Nephron progenitor cell (in vitro differentiated cells): ENCODE data around the gene ZDHHC1.

Experiments used
- DNase-seq: peaks from one replicate; pipeline ENCODE4 v3.0.0; 2021
- H3K27ac Mint-ChIP-seq: 2 replicates; pipeline ENCODE4 v1.8.0; 2021; ENCODE audit warnings: mild to moderate bottlenecking, moderate library complexity, mixed read lengths
- H3K27me3 Mint-ChIP-seq: 2 replicates; pipeline ENCODE4 v1.8.0; 2021; ENCODE audit warnings: mild to moderate bottlenecking, low read depth, mixed read lengths; ENCODE audit not compliant: poor library complexity
- H3K36me3 Mint-ChIP-seq: 2 replicates; pipeline ENCODE4 v1.8.0; 2021; ENCODE audit warnings: low read depth, mixed read lengths
- H3K4me1 Mint-ChIP-seq: 2 replicates; pipeline ENCODE4 v1.8.0; 2021; ENCODE audit warnings: mixed read lengths
- H3K4me3 Mint-ChIP-seq: 2 replicates; pipeline ENCODE4 v1.8.0; 2021; ENCODE audit warnings: mild to moderate bottlenecking, moderate library complexity, mixed read lengths
- H3K9me3 Mint-ChIP-seq: 2 replicates; pipeline ENCODE4 v1.8.0; 2021; ENCODE audit warnings: mild to moderate bottlenecking, moderate library complexity, mixed read lengths
- TF ChIP-seq, protein P1 (sequence below): fragments of 200-600 bp; sonication (generic); IDR thresholded peaks from 2 replicates; pipeline ENCODE4 v1.5.0; 2021; ENCODE audit warnings: antibody characterized with exemption

Gene ZDHHC1

DNA sequence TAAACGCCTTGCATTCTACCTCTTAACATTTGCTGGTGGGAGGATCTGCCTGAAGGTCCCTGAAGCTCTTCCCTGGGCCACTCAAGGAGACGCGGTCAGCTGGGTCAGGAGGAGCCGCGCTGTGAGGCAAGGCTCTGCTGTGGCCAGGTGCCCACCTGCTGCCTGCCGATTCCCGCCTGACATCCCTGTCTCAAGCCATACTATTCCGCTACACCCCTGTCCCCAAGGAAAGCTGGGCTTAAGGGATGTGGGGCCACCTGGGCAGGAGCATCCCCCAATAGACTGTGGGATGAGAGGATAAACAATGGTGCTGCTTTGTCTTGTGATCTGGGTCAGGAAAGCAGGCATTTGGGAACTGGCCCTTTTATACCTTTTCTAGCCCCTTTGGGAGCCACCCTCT, 28.1 kb downstream of the ZDHHC1 start:
- Mint-ChIP-seq H3K27me3 (peaks cover 21% of the 10 kb centered on the region), H3K27ac (no peak overlapping the region), H3K9me3 (no peaks in the 10 kb centered on the region), H3K36me3 (no peaks in the 10 kb centered on the region), H3K4me3 (no peak overlapping the region), H3K4me1 (peaks cover 53% of the 10 kb centered on the region)
- TF ChIP-seq, protein P1, sequence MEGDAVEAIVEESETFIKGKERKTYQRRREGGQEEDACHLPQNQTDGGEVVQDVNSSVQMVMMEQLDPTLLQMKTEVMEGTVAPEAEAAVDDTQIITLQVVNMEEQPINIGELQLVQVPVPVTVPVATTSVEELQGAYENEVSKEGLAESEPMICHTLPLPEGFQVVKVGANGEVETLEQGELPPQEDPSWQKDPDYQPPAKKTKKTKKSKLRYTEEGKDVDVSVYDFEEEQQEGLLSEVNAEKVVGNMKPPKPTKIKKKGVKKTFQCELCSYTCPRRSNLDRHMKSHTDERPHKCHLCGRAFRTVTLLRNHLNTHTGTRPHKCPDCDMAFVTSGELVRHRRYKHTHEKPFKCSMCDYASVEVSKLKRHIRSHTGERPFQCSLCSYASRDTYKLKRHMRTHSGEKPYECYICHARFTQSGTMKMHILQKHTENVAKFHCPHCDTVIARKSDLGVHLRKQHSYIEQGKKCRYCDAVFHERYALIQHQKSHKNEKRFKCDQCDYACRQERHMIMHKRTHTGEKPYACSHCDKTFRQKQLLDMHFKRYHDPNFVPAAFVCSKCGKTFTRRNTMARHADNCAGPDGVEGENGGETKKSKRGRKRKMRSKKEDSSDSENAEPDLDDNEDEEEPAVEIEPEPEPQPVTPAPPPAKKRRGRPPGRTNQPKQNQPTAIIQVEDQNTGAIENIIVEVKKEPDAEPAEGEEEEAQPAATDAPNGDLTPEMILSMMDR: no peak
- no peak for DNase-seq

DNA sequence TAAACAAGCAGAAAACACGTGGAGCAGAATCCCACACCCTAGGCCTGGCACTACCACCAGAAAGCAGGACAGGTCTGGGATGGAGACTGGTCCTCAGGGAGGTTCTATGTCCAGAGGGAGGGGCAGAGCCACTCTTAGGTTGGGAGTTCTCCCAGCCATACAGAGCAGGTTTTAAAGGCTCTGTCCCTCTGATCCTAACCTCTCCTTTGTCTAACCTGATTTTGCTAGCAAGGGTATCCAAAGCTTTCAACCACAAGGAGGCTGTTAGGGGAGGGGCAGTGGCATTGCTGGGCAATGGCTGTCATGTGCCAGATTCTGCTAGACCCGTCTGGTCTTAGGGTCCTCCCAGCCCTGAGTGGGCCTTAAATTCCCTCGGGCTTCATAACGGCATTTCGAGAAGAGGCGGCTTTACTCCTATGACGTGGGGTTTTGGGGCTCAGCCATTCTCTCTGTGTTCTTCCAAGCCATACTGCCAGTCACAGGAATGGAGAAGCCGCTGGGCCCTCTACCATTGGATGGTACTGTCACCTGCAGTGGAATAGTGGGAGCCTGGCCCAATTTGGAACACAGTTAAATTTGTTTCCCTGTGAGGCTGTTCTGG, 28.7 kb downstream of the ZDHHC1 start:
- Mint-ChIP-seq H3K27me3 (peaks cover 17% of the 10 kb centered on the region), H3K27ac (no peak overlapping the region), H3K4me1 (peaks cover 50% of the 10 kb centered on the region), H3K36me3 (no peaks in the 10 kb centered on the region), H3K4me3 (no peak overlapping the region), H3K9me3 (no peaks in the 10 kb centered on the region)
- DNase-seq: no peak
- TF ChIP-seq, protein P1: no peak

DNA sequence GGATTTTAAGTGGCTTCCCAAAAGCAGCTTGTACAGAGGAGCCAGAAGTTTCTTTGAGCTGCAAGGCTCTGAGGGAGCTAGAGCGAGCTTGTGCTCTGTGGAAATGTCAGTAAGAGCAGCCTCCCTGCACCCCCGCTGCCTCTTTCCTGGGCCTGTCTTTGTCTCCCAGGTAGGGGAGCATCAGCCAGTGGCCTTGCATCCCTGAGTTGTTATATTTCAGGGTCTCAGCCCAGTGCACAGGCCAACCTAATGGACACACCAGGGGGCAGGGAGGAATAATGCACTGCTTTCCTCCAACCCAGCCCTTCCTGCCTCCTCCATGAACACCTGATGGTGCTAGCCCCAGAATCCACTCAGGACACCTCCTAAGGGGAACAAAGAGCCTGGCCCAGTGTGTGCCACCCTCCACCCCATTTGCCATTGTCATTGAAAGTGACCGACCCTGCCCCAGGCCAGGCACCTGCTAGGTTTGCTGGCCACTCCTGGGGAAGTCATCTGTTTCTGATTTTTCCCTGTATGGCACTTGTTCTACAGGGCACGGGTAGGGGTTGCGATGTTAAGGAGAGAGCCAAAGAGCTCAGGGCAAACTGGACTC, 29.3 kb downstream of the ZDHHC1 start:
- H3K4me3 Mint-ChIP-seq: no peak overlapping the region
- peaks cover 44% of the 10 kb centered on the region for H3K4me1 Mint-ChIP-seq
- H3K27me3 Mint-ChIP-seq: peaks cover 14% of the 10 kb centered on the region
- no peaks in the 10 kb centered on the region for H3K9me3 Mint-ChIP-seq
- TF ChIP-seq, protein P1: no peak
- H3K36me3 Mint-ChIP-seq: no peaks in the 10 kb centered on the region
- no peak overlapping the region for H3K27ac Mint-ChIP-seq
- no peak for DNase-seq

DNA sequence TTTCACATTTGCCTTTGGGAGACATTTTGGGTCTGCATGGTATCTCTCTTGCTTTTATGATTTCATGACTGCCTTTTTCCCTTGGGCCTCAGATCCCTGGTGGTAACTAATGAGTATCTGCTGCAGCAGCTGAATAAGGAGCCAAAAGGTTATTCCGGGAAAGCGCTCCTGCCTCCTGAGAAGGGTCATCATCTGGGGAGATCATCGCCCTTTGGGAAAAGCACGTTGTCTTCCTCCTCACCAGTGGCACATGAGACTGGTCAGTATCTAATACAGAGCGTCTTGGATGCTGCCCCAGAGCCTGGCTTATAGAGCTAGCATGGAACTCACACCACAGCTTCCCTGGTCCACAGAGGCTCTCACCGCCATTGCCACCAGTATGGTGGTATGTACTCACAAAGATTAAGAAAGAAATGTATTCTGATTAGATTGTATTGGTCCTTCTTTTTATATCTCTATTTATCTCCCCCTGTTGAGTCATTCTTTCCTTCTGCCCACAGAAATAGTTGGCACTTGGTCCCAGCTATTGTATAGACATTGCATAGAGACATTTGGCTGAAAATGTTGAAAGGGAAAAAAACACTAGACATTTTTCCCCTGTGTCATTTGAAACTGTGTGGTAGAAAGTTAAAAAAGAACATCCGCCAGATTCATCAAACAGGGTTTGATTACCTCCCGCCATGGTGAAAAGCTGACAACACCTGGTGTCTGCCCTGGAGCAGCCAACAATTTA, 31.3 kb downstream of the ZDHHC1 start:
- no peaks in the 10 kb centered on the region for H3K9me3 Mint-ChIP-seq
- TF ChIP-seq, protein P1: no peak

DNA sequence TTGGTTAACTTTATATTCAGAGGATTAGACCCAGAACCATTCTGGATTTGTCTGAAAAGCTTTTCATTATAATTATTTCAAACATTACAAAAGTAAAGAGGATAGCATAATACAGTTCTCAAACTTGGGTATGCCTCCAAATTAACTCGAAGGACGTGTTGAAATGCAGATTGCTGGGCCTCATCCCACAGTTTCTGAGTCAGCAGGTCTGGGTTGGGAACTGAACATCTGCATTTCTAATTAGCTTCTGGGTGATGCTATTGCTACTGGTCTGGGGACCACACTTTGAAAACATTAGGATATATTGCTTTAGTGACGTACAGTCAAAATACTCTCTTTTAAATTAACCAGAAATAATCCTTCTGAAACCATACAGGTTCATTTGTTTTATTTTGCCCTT, 33.0 kb downstream of the ZDHHC1 start:
- TF ChIP-seq, protein P1: no peak
- Mint-ChIP-seq H3K27me3 (peaks cover 7% of the 10 kb centered on the region), H3K4me3 (no peak overlapping the region), H3K4me1 (peaks cover 12% of the 10 kb centered on the region), H3K27ac (no peak overlapping the region), H3K36me3 (no peaks in the 10 kb centered on the region), H3K9me3 (no peaks in the 10 kb centered on the region)
- no peak for DNase-seq

More for the DNA sequence above, 31.3 kb downstream of the ZDHHC1 start:
- H3K27me3 Mint-ChIP-seq: peaks cover 14% of the 10 kb centered on the region
- DNase-seq: no peak
- peaks cover 24% of the 10 kb centered on the region for H3K4me1 Mint-ChIP-seq
- no peak overlapping the region for H3K27ac Mint-ChIP-seq
- H3K36me3 Mint-ChIP-seq: no peaks in the 10 kb centered on the region
- H3K4me3 Mint-ChIP-seq: no peak overlapping the region
